ENCODE results near the gene ARPC5L. TPM values are rescaled to one million over a fixed set of nuclear protein-coding genes. Genes with fewer than 3 reads are reported as not detected.
A peak's percentile ranks its signal among the peaks of the same experiment; 100 is the strongest.

The ARPC5L gene
- total RNA-seq, 1 donor from 2014 or later, result 36.6 TPM

GRCh38 chr9:124873664-124874063 is 11.7 kb downstream of the ARPC5L start:
- Mint-ChIP-seq H3K27ac (no peak overlapping the region), H3K4me1 (ENCODE audit: low read depth) (peaks cover 14% of the 10 kb centered on the region)

GRCh38 chr9:124875501-124875900 is 13.6 kb downstream of the ARPC5L start:
- DNase-seq (ENCODE audit: low spot score, unreplicated experiment), result no peak
- no peaks in the 10 kb centered on the region for H3K9me3 Mint-ChIP-seq (ENCODE audit: low read depth)
- H3K27ac Mint-ChIP-seq, result no peak overlapping the region
- TF ChIP-seq CTCF (IDR thresholded peaks at IDR 0.05; ENCODE audit: unreplicated experiment), result no peak
- no peaks in the 10 kb centered on the region for H3K27me3 Mint-ChIP-seq
- peaks cover 11% of the 10 kb centered on the region for H3K36me3 Mint-ChIP-seq (ENCODE audit: insufficient read depth)
- peaks cover 7% of the 10 kb centered on the region for H3K4me1 Mint-ChIP-seq (ENCODE audit: low read depth)
- no peak overlapping the region for H3K4me3 Mint-ChIP-seq (ENCODE audit: low read depth)

More at GRCh38 chr9:124873664-124874063, 11.7 kb downstream of the ARPC5L start:
- no peak for TF ChIP-seq CTCF (IDR thresholded peaks at IDR 0.05; ENCODE audit: unreplicated experiment)
- H3K4me3 Mint-ChIP-seq (ENCODE audit: low read depth), result no peak overlapping the region
- H3K9me3 Mint-ChIP-seq (ENCODE audit: low read depth), result no peaks in the 10 kb centered on the region
- DNase-seq (ENCODE audit: low spot score, unreplicated experiment), result no peak
- H3K27me3 Mint-ChIP-seq, result no peaks in the 10 kb centered on the region
- H3K36me3 Mint-ChIP-seq (ENCODE audit: insufficient read depth), result peaks cover 11% of the 10 kb centered on the region

GRCh38 chr9:124877021-124877782 is 15.3 kb downstream of the ARPC5L start:
- TF ChIP-seq CTCF (IDR thresholded peaks at IDR 0.05; ENCODE audit: unreplicated experiment), result no peak
- Mint-ChIP-seq H3K4me3 (ENCODE audit: low read depth) (no peak overlapping the region), H3K4me1 (ENCODE audit: low read depth) (no peaks in the 10 kb centered on the region), H3K27ac (no peak overlapping the region), H3K27me3 (no peaks in the 10 kb centered on the region), H3K9me3 (ENCODE audit: low read depth) (no peaks in the 10 kb centered on the region), H3K36me3 (ENCODE audit: insufficient read depth) (peaks cover 14% of the 10 kb centered on the region)
- no peak for DNase-seq (ENCODE audit: low spot score, unreplicated experiment)

GRCh38 chr9:124878021-124878420 is 16.1 kb downstream of the ARPC5L start:
- TF ChIP-seq CTCF (IDR thresholded peaks at IDR 0.05; ENCODE audit: unreplicated experiment), result no peak
- Mint-ChIP-seq H3K27me3 (no peaks in the 10 kb centered on the region), H3K36me3 (ENCODE audit: insufficient read depth) (peaks cover 13% of the 10 kb centered on the region)

GRCh38 chr9:124878518-124878917 is 16.6 kb downstream of the ARPC5L start:
- no peaks in the 10 kb centered on the region for H3K4me1 Mint-ChIP-seq (ENCODE audit: low read depth)

More at GRCh38 chr9:124878021-124878420, 16.1 kb downstream of the ARPC5L start:
- no peak for DNase-seq (ENCODE audit: low spot score, unreplicated experiment)
- Mint-ChIP-seq H3K9me3 (ENCODE audit: low read depth) (no peaks in the 10 kb centered on the region), H3K4me3 (ENCODE audit: low read depth) (no peak overlapping the region), H3K27ac (peak overlapping the region; percentile 29), H3K4me1 (ENCODE audit: low read depth) (no peaks in the 10 kb centered on the region)

More at GRCh38 chr9:124878518-124878917, 16.6 kb downstream of the ARPC5L start:
- peaks cover 11% of the 10 kb centered on the region for H3K36me3 Mint-ChIP-seq (ENCODE audit: insufficient read depth)
- no peaks in the 10 kb centered on the region for H3K27me3 Mint-ChIP-seq
- H3K9me3 Mint-ChIP-seq (ENCODE audit: low read depth), result no peaks in the 10 kb centered on the region
- no peak for DNase-seq (ENCODE audit: low spot score, unreplicated experiment)
- H3K27ac Mint-ChIP-seq, result peak overlapping the region; percentile 29
- no peak overlapping the region for H3K4me3 Mint-ChIP-seq (ENCODE audit: low read depth)
- TF ChIP-seq CTCF (IDR thresholded peaks at IDR 0.05; ENCODE audit: unreplicated experiment), result no peak
